Epidermal melanocyte (primary cell): ENCODE results near the gene CAMKMT.

Experiments used
- DNase-seq: peaks from one replicate; pipeline ENCODE4 v3.0.0; 2011; ENCODE audit warnings: low spot score; ENCODE audit not compliant: insufficient read length

CAMKMT gene

DNA sequence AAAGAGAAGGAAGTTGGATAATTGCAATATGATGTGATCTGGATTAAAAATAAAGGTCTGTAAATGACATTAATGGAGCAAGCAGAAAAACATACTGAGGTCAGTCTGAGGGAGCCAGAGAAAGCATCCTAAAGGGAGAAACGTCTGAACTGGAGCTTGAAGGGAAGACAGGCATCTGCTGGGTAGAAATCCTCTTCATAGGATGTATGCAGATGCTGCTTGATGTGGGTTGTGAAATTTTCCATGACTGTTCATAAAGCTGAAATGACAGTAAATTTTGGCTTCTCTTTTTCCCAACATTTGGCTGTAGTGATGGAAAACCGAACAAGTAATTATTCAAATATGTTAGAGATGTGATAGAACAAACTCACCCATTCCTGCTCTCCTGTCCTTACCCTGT is 287.6 kb downstream of the CAMKMT start:
- no peak for DNase-seq

- no peak for DNase-seq
Observed at GRCh38 chr2:44650796-44651195, 289.0 kb downstream of the CAMKMT start.

DNA sequence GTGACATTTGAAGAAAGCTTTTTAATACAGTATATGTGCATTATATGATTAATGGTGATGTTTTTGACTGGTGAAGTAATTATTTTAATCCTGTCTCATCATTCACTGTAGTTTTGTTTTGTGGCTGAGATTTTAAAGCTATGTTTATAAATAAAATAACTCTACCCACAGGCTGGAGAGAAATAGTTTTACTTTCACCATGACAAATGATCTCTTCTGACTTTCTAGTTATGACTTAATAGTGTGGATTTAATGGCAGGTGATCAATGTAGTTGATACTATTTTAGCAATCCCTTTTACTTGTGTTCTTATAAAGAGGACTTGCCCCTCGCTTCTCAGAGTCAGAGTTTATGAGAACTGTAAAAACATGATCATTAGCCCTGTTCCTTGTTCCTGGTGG is 290.2 kb downstream of the CAMKMT start:
- DNase-seq, result no peak

DNA sequence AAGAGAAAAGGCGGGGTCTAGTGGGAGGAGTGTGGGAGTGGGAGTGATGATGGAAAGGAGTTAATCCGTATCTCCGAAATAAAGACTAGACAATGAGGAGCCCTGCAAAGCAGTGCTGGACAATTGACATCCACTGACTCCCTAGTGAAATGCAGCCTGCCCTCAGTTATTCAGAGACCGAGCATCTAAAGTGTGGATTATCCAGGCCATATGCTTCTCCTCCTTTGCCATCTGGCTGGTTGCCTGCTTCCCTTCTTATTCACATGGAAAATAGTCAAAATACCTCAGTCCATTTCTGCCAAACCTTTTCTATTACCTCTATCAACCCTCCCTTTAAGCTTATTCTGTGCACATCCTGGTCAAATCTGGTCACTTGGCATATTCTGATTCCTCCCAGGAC is 291.0 kb downstream of the CAMKMT start:
- no peak for DNase-seq

GRCh38 chr2:44655401-44655864 is 293.7 kb downstream of the CAMKMT start:
- no peak for DNase-seq

GRCh38 chr2:44656460-44656859 is 294.7 kb downstream of the CAMKMT start:
- DNase-seq, result no peak

- DNase-seq, result no peak
Observed at GRCh38 chr2:44663471-44664073, 301.8 kb downstream of the CAMKMT start.

GRCh38 chr2:44668336-44668735 is 306.6 kb downstream of the CAMKMT start:
- DNase-seq, result no peak

DNA sequence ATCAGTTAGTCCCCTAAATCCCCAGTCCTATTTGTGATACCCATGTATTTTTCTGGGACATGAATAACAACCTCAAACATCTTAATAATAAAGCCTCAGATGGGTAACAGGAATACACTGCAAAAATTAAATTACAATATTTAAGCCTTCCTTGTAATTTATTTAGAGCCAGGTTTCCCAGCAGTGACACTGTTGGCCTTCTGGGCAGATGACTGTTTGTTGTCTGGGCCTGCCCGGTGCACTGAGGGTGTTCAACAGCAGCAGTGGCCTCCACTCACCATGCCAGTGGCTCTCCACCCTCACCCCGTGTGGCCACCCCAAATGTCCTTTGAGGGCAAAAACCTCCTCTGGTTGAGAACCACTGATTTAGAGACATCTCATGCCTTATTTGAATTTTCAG is 309.5 kb downstream of the CAMKMT start:
- no peak for DNase-seq

- no peak for DNase-seq
Observed at GRCh38 chr2:44671916-44672315, 310.2 kb downstream of the CAMKMT start.

- no peak for DNase-seq
Observed at GRCh38 chr2:44672431-44672830, 310.7 kb downstream of the CAMKMT start.

GRCh38 chr2:44674473-44675284 is 312.9 kb downstream of the CAMKMT start:
- DNase-seq, result no peak

DNA sequence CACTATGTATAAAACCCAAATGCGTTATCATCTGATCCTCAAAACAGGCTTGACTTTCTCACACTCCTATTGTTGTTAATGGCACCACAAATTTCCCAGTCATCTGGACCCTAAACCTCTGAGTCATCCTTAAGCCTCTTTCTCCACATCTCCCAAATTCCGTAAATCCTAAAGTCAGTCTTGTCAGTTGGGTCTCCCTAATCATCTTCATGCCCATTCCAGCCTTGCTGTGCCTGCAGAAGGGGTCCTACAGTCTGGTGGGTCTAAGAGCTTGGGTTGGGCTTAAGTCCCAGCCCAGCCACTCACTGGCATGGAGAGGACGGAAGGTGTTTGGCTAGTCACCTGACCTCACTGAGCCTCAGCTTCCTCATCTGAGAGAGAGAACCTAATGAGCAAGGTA is 314.6 kb downstream of the CAMKMT start:
- DNase-seq, result no peak

GRCh38 chr2:44679584-44679983 is 317.8 kb downstream of the CAMKMT start:
- no peak for DNase-seq

DNA sequence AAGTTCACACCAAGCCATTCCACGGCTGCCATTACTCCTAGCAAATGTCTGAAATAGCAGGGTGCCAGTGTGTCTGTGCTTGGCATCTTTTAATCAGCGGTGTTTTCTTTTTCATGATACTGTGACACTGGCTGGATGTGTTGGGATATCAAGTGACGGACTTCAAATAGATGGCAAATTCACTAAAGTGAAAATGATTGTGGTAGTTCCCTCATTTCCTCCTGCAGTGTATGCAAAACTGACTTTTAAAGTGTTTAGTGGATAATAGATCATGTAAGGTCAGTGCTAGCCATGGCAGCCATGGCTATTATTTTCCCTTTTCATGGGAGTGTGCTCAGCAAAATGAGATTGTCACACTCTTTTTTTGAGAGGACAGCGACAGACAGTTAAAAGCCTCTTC is 318.2 kb downstream of the CAMKMT start:
- DNase-seq, result no peak

GRCh38 chr2:44680424-44680971 is 318.8 kb downstream of the CAMKMT start:
- no peak for DNase-seq

GRCh38 chr2:44680983-44681531 is 319.3 kb downstream of the CAMKMT start:
- no peak for DNase-seq

GRCh38 chr2:44682459-44682858 is 320.7 kb downstream of the CAMKMT start:
- no peak for DNase-seq

- no peak for DNase-seq
Observed at GRCh38 chr2:44684559-44684958, 322.8 kb downstream of the CAMKMT start.

- DNase-seq, result no peak
Observed at GRCh38 chr2:44686561-44686960, 324.8 kb downstream of the CAMKMT start.

DNA sequence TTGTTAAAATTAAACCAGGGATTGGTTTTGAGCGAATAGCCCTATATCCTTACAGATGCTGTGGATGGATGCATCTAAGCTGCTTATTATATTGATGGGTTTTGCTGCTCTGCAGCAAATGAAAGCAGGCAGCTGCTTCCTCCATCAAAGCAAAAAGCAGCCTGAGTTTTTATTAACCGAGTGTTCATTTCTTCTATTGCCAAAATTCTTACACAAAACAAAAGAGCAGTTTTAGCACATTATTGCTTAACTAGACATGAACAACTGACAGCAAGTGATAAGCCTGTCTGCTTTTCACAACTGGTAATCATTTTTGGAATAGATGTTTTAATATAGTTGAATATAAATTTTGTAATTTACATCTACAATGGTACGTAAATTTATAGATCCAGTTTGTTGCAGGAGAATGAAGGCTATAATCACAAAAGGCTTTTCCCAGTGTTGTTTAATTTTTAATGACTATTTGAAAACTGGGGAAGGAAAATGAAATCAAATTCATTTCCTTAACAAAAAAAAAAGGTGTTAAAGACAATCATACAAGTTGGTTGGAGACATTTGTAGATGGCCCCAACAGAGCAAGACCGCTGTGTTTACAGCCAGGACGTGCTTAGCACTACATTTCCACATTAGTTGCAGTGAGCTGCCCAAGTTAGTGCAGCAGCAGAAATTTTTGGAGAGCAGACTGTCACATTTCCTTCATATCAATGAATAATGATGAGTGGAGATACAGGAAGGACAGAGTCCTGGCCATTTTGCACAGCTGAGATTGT is 326.1 kb downstream of the CAMKMT start:
- DNase-seq, result no peak
